A549 treated with CpdA at 1 μM for 4 hours (cell line): Measurements from ENCODE around the gene NVL. TPM values are rescaled to one million over a fixed set of nuclear protein-coding genes. Genes with fewer than 3 reads are reported as not detected.

ENCODE experiments used
- total RNA-seq: library from RNA; stranded (reverse); fragments of 200-300 nt; extraction: Qiagen RNA extraction; gene quantifications from 5 replicates; pipeline ENCODE4 v1.2.3, GENCODE V29; 2022; ENCODE audit warnings: low read depth

NVL gene
- 18.4 to 25.0 TPM (median 19.8 TPM) in 5 replicates for total RNA-seq

GRCh38 chr1:224329842-224330753 is at the start of gene NVL:
Gene NVL (minus strand): TSS chr1:224330172. CDS start chr1:224330127, 45 bp downstream.

GRCh38 chr1:224356685-224357625 is 27.0 kb upstream of the NVL start, which contains the start of gene CNIH4:
Gene CNIH4 (plus strand): TSS chr1:224356879. CDS start chr1:224356925, 46 bp downstream.

GRCh38 chr1:224182866-224183590 is 146.9 kb downstream of the NVL start, which contains the start of gene DEGS1:
Gene DEGS1 (plus strand): TSS chr1:224183240. CDS start chr1:224183337, 97 bp downstream.

Other genes starting within 250 kb of the NVL start
- 22.9 to 28.6 TPM (median 25.7 TPM) in 5 replicates for gene FBXO28, start 216.1 kb downstream of the NVL start, total RNA-seq
- gene DEGS1, start 146.9 kb downstream of the NVL start, total RNA-seq = 123 to 141 TPM (median 129 TPM) in 5 replicates
- 91.5 to 106 TPM (median 100 TPM) in 5 replicates for gene CNIH4, start 26.7 kb upstream of the NVL start, total RNA-seq
- gene WDR26, start 104.6 kb upstream of the NVL start, total RNA-seq = 37.2 to 45.3 TPM (median 40.1 TPM) in 5 replicates